KMS-11 (cell line): ENCODE data around the gene PPIF.

ENCODE experiments used
- H2AFZ ChIP-seq: fragments of 200-600 bp; sonication (generic); 2 replicates; pipeline ENCODE4 v1.6.1; 2016; ENCODE audit warnings: antibody characterized with exemption, mixed run types, low read depth
- H3K27ac ChIP-seq: fragments of 200-600 bp; sonication (generic); 2 replicates; pipeline ENCODE4 v1.6.1; 2016; ENCODE audit warnings: mild to moderate bottlenecking, mixed run types
- H3K27me3 ChIP-seq: fragments of 200-600 bp; sonication (generic); 2 replicates; pipeline ENCODE4 v1.6.1; 2017; ENCODE audit warnings: mild to moderate bottlenecking, low read depth, mixed run types, moderate library complexity; ENCODE audit not compliant: insufficient read depth
- H3K36me3 ChIP-seq: fragments of 200-600 bp; sonication (generic); 2 replicates; pipeline ENCODE4 v1.6.1; 2017; ENCODE audit warnings: mild to moderate bottlenecking, mixed run types; ENCODE audit not compliant: insufficient read depth
- H3K4me1 ChIP-seq: fragments of 200-600 bp; sonication (generic); 2 replicates; pipeline ENCODE4 v1.6.1; 2016; ENCODE audit warnings: mild to moderate bottlenecking, low read depth, mixed run types; ENCODE audit not compliant: poor library complexity, severe bottlenecking
- H3K4me2 ChIP-seq: fragments of 200-600 bp; sonication (generic); 2 replicates; pipeline ENCODE4 v1.7.0; 2016; ENCODE audit warnings: mild to moderate bottlenecking, mixed run types
- H3K4me3 ChIP-seq: fragments of 200-600 bp; sonication (generic); IDR thresholded peaks from 2 replicates; pipeline ENCODE4 v1.6.1; 2017; ENCODE audit warnings: low read depth, low read length, mixed read lengths; ENCODE audit not compliant: insufficient read depth
- H3K79me2 ChIP-seq: fragments of 200-600 bp; sonication (generic); 2 replicates; pipeline ENCODE4 v1.6.1; 2016; ENCODE audit warnings: low read depth, mixed run types; ENCODE audit not compliant: insufficient read depth
- H3K9ac ChIP-seq: fragments of 200-600 bp; sonication (generic); 2 replicates; pipeline ENCODE4 v1.6.1; 2016; ENCODE audit warnings: mild to moderate bottlenecking, mixed run types
- H4K20me1 ChIP-seq: fragments of 200-600 bp; sonication (generic); 2 replicates; pipeline ENCODE4 v1.6.1; 2016; ENCODE audit warnings: mild to moderate bottlenecking, mixed run types; ENCODE audit not compliant: insufficient read depth
- CTCF ChIP-seq: fragments of 200-600 bp; sonication (generic); conservative IDR thresholded peaks from 2 replicates; pipeline ENCODE4 v1.6.1; 2017; ENCODE audit warnings: low read depth, mild to moderate bottlenecking, antibody characterized with exemption, low read length, moderate library complexity, mixed read lengths

PPIF gene

GRCh38 chr10:79323602-79324001 lies 23.7 kb upstream of the PPIF start:
- Histone ChIP-seq H3K27me3 (no peaks in the 10 kb centered on the region), H3K9ac (peak overlapping the region; percentile 46; the same call in 1 of the 2 replicates), H2AFZ (peak overlapping the region; percentile 52), H3K4me1 (peaks cover 59% of the 10 kb centered on the region), H3K27ac (peak overlapping the region; percentile 70), H3K4me2 (peak overlapping the region; percentile 78), H4K20me1 (no peaks in the 10 kb centered on the region), H3K79me2 (no peaks in the 10 kb centered on the region), H3K36me3 (no peaks in the 10 kb centered on the region), H3K4me3 (no peak overlapping the region)
- TF ChIP-seq CTCF: no peak

GRCh38 chr10:79324032-79324695 lies 23.1 kb upstream of the PPIF start:
- Histone ChIP-seq H3K27me3 (no peaks in the 10 kb centered on the region), H3K9ac (no peak overlapping the region), H3K36me3 (no peaks in the 10 kb centered on the region), H3K4me3 (no peak overlapping the region), H3K4me1 (peaks cover 54% of the 10 kb centered on the region), H3K4me2 (peak overlapping the region; percentile 78; the same call in 1 of the 2 replicates), H4K20me1 (no peaks in the 10 kb centered on the region), H2AFZ (no peak overlapping the region), H3K27ac (peak overlapping the region; percentile 70; the same call in 1 of the 2 replicates), H3K79me2 (no peaks in the 10 kb centered on the region)
- TF ChIP-seq CTCF: no peak

GRCh38 chr10:79326361-79327089 lies 20.7 kb upstream of the PPIF start:
- Histone ChIP-seq H3K27me3 (no peaks in the 10 kb centered on the region), H4K20me1 (no peaks in the 10 kb centered on the region), H3K79me2 (no peaks in the 10 kb centered on the region), H3K4me2 (no peak overlapping the region), H2AFZ (no peak overlapping the region), H3K4me1 (peaks cover 31% of the 10 kb centered on the region), H3K9ac (no peak overlapping the region), H3K27ac (no peak overlapping the region), H3K4me3 (no peak overlapping the region), H3K36me3 (no peaks in the 10 kb centered on the region)
- no peak for TF ChIP-seq CTCF

GRCh38 chr10:79327090-79327457 lies 20.2 kb upstream of the PPIF start:
- no peaks in the 10 kb centered on the region for H4K20me1 ChIP-seq
- H3K4me3 ChIP-seq: no peak overlapping the region
- H3K27ac ChIP-seq: no peak overlapping the region
- H3K9ac ChIP-seq: no peak overlapping the region
- no peaks in the 10 kb centered on the region for H3K36me3 ChIP-seq
- H3K27me3 ChIP-seq: no peaks in the 10 kb centered on the region
- H2AFZ ChIP-seq: no peak overlapping the region
- peaks cover 31% of the 10 kb centered on the region for H3K4me1 ChIP-seq
- H3K4me2 ChIP-seq: no peak overlapping the region
- H3K79me2 ChIP-seq: no peaks in the 10 kb centered on the region
- no peak for TF ChIP-seq CTCF
